Osteocyte (in vitro differentiated cells): Measurements from ENCODE around the gene STAT6. TPM values are rescaled to one million over a fixed set of nuclear protein-coding genes. Genes with fewer than 3 reads are reported as not detected.
A peak's percentile ranks its signal among the peaks of the same experiment; 100 is the strongest.

Experiments used
- DNase-seq: peaks from one replicate; pipeline ENCODE4 v3.0.0; 2021; ENCODE audit warnings: mixed read lengths; ENCODE audit not compliant: unreplicated experiment; ENCODE audit errors: extremely low spot score
- H3K27ac Mint-ChIP-seq: one replicate; pipeline ENCODE4 v1.8.0; 2021; ENCODE audit warnings: mild to moderate bottlenecking, mixed read lengths; ENCODE audit not compliant: unreplicated experiment
- H3K27me3 Mint-ChIP-seq: one replicate; pipeline ENCODE4 v1.8.0; 2021; ENCODE audit warnings: mixed read lengths; ENCODE audit not compliant: unreplicated experiment
- H3K36me3 Mint-ChIP-seq: one replicate; pipeline ENCODE4 v1.8.0; 2021; ENCODE audit warnings: mixed read lengths; ENCODE audit not compliant: unreplicated experiment
- H3K4me1 Mint-ChIP-seq: one replicate; pipeline ENCODE4 v1.8.0; 2021; ENCODE audit warnings: mixed read lengths; ENCODE audit not compliant: unreplicated experiment
- H3K4me3 Mint-ChIP-seq: one replicate; pipeline ENCODE4 v1.8.0; 2021; ENCODE audit warnings: mild to moderate bottlenecking, moderate library complexity, mixed read lengths; ENCODE audit not compliant: unreplicated experiment
- H3K9me3 Mint-ChIP-seq: one replicate; pipeline ENCODE4 v1.8.0; 2021; ENCODE audit warnings: mixed read lengths; ENCODE audit not compliant: unreplicated experiment
- total RNA-seq: library from RNA; stranded (reverse); gene quantifications from 2 replicates; pipeline ENCODE4 v1.2.1, GENCODE V29; 2021
- TF ChIP-seq, protein P1 (sequence below): fragments of 200-600 bp; sonication (generic); IDR thresholded peaks from 2 replicates; pipeline ENCODE4 v1.5.0; 2021; ENCODE audit warnings: antibody characterized with exemption, mild to moderate bottlenecking, moderate library complexity

STAT6 gene
- total RNA-seq, 1 donor from 2014 or later: 161 TPM

DNA sequence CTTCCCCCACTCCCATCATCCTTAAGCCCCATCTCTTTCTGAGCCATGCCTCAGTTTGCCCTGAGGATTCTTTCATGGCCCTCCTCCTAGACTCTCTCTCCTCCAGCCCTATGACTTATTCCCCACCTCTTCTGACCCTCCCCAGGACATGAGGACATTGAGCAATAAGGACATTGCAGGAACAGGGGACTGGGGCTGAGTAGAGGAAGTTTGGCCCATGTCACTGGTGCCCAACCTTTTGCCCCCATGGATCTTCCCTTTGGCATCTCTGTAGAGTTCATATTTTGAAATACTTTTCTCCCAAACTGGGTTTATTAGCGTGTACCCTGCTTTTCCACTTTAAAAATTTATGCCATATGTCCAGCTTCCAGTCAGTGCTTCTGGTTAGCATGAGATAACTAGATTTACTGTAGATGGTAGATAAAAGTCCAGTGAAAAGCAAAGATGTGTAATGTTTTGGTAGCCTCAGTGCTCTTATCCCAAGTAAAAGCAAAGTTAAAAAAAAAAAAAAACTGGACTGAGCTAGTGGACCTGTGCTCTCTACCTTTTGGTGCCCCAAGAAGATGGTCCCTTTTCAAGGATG is 42.3 kb upstream of the STAT6 start:
- Mint-ChIP-seq H3K27ac (peak overlapping the region; percentile 90), H3K4me1 (peaks cover 68% of the 10 kb centered on the region), H3K4me3 (peak overlapping the region; percentile 57), H3K36me3 (peaks cover 59% of the 10 kb centered on the region), H3K9me3 (no peaks in the 10 kb centered on the region), H3K27me3 (no peaks in the 10 kb centered on the region)
- no peak for DNase-seq
- TF ChIP-seq, protein P1, sequence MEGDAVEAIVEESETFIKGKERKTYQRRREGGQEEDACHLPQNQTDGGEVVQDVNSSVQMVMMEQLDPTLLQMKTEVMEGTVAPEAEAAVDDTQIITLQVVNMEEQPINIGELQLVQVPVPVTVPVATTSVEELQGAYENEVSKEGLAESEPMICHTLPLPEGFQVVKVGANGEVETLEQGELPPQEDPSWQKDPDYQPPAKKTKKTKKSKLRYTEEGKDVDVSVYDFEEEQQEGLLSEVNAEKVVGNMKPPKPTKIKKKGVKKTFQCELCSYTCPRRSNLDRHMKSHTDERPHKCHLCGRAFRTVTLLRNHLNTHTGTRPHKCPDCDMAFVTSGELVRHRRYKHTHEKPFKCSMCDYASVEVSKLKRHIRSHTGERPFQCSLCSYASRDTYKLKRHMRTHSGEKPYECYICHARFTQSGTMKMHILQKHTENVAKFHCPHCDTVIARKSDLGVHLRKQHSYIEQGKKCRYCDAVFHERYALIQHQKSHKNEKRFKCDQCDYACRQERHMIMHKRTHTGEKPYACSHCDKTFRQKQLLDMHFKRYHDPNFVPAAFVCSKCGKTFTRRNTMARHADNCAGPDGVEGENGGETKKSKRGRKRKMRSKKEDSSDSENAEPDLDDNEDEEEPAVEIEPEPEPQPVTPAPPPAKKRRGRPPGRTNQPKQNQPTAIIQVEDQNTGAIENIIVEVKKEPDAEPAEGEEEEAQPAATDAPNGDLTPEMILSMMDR: no peak

DNA sequence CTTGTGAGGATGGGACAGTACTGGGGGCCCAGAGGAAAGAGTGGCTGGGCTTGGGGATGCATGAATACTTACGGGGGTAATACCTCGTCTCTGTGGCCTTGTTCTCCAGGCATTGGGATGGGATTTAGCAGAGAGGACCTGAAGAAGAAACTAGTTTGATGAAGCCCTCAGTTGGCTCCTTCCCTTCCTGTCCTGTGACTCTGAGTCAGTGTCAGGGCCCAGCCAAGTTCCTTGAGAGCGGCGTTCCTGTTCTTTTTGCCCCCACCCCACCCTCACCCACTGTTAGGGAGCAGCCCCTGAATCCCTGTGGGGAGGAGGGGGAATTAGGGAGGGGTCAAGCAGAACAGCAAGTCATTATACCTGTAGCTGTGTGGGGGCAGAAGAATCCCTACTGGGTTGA is 41.5 kb upstream of the STAT6 start:
- Mint-ChIP-seq H3K4me1 (peaks cover 69% of the 10 kb centered on the region), H3K9me3 (no peaks in the 10 kb centered on the region), H3K27ac (peak overlapping the region; percentile 90), H3K36me3 (peaks cover 50% of the 10 kb centered on the region), H3K4me3 (peak overlapping the region; percentile 22), H3K27me3 (no peaks in the 10 kb centered on the region)
- TF ChIP-seq, protein P1: no peak
- DNase-seq: no peak

DNA sequence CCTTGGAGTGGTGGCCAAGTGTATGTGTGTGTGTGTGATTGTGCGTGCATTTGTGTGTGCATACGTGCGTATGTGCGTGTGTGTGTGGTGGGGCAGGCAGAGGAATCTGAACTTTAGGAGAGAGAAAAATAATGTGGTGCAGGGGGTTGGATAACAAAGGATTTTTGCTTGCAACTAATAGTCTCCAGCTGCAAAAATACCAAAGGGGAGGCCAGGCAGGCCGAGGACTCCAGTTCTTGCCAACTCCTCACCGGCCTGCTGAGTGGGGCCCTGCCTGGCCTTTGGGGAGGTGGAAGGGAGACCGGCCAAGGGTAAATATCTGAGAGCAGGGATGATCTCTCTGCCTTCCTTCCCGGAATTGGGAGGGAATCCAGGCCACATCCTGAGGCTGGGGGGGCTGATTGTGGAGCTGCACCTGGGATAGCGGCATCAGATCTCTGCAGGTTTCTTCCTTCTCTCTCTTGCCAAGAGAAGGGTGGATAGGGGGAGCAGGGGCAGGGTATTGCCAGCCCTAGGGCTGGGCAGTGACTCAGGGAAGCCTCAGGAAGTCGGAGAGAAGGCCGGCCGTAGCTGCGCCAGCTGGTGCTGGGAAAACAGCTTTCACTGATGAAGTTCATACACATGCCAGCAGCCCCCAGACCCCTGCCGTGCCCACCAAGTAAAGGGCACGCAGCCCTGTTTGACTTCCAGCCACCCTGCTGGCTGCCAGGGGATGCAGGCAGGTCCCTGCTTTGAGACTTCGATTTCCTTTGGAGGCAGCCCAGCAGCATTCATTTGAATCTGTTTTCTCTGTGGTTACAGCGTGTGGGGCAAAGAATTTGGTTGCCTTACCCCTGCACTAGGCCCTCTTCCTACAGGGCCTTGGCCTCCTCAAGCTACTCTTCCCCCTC is 40.8 kb upstream of the STAT6 start:
- H3K9me3 Mint-ChIP-seq: no peaks in the 10 kb centered on the region
- TF ChIP-seq, protein P1: no peak
- H3K36me3 Mint-ChIP-seq: peaks cover 50% of the 10 kb centered on the region
- H3K4me3 Mint-ChIP-seq: peak overlapping the region; percentile 24
- H3K27me3 Mint-ChIP-seq: no peaks in the 10 kb centered on the region
- DNase-seq: peak; percentile 94
- peaks cover 71% of the 10 kb centered on the region for H3K4me1 Mint-ChIP-seq
- peak overlapping the region; percentile 90 for H3K27ac Mint-ChIP-seq

DNA sequence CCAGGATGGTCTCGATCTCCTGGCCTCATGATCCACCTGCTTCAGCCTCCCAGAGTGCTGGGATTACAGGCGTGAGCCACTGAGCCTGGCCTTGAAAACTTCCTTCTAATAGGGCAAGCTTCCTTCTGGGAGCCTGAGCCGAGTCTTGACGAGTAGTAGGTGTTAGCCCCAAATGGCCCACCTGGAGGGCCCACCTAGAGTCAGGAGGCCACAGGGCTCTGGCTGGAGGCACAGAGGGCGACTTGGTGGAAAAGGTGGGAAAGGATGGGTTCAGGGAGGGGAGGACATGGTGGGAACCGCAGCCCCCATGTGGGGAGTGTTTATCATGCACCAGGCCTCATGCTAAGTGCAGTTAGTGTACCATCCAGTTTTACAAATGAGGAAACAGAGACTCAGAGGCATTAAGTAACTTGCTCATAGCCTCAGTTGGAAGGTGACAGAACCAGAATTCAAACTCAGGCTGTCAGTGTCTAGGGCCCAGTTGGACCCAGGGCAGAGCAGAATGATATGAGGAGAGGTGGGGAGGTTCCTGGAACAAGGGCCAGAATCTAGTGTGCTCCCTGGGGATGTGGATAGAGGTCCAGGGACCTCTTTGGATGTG is 39.3 kb upstream of the STAT6 start:
- Mint-ChIP-seq H3K9me3 (no peaks in the 10 kb centered on the region), H3K4me3 (no peak overlapping the region), H3K4me1 (peaks cover 86% of the 10 kb centered on the region), H3K36me3 (peaks cover 47% of the 10 kb centered on the region), H3K27me3 (no peaks in the 10 kb centered on the region), H3K27ac (peak overlapping the region; percentile 90)
- no peak for DNase-seq
- TF ChIP-seq, protein P1: no peak
